Parathyroid adenoma (tissue), 2 donors: Measurements from ENCODE around the gene SLC17A9.

ENCODE experiments used
- H2AFZ ChIP-seq: fragments of 300-600 bp; sonication (generic); one replicate; pipeline ENCODE4 v1.7.0; 2017; ENCODE audit warnings: antibody characterized with exemption, mild to moderate bottlenecking
- H3K27ac ChIP-seq: fragments of 300-600 bp; sonication (generic); one replicate; pipeline ENCODE4 v1.7.0; 2017
- H3K27me3 ChIP-seq: fragments of 300-600 bp; sonication (generic); one replicate; pipeline ENCODE4 v1.7.0; 2017; ENCODE audit warnings: low read length; ENCODE audit not compliant: control insufficient read depth, insufficient read depth
- H3K36me3 ChIP-seq: fragments of 300-600 bp; sonication (generic); one replicate; pipeline ENCODE4 v1.7.0; 2017; ENCODE audit warnings: low read length; ENCODE audit not compliant: control insufficient read depth, insufficient read depth
- H3K4me1 ChIP-seq: fragments of 300-600 bp; sonication (generic); one replicate; pipeline ENCODE4 v1.7.0; 2017; ENCODE audit warnings: control low read depth
- H3K4me2 ChIP-seq: fragments of 300-600 bp; sonication (generic); one replicate; pipeline ENCODE4 v1.7.0; 2017; ENCODE audit warnings: low read length
- H3K4me3 ChIP-seq: fragments of 300-600 bp; sonication (generic); one replicate; pipeline ENCODE4 v1.7.0; 2017; ENCODE audit warnings: low read depth, low read length
- H3K79me2 ChIP-seq: fragments of 300-600 bp; sonication (generic); one replicate; pipeline ENCODE4 v1.7.0; 2017; ENCODE audit warnings: control low read depth
- H3K9ac ChIP-seq: fragments of 300-600 bp; sonication (generic); one replicate; pipeline ENCODE4 v1.7.0; 2017; ENCODE audit warnings: mild to moderate bottlenecking
- H3K9me3 ChIP-seq: fragments of 300-600 bp; sonication (generic); one replicate; pipeline ENCODE4 v1.7.0; 2017; ENCODE audit warnings: low read length; ENCODE audit not compliant: control insufficient read depth
- CTCF ChIP-seq: fragments of 300-600 bp; sonication (generic); IDR thresholded peaks from one replicate; pipeline ENCODE4 v1.7.0; 2017; ENCODE audit warnings: antibody characterized with exemption, mild to moderate bottlenecking
- donor health status: primary hyperparathyroidism.

The SLC17A9 gene

DNA sequence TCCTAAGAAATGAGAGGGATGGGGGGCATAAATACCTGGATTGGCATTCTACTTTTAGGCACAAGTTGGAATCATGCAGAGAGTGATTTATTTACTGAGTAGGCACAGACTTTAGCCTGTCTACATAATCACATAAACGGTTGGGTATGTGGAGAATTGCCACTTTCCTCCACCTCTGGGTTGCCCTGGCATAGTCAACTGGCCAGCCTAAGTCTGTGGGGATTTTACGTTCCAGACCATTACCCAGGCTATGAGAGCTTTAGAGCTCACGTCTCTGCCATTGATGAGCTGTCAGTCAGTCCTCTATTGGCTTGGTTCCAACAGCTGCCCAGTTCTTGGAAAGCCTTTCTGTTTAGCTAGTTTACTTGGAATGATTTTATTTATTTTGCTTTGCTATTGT, 59.3 kb downstream of the SLC17A9 start:
- Histone ChIP-seq H3K9ac (no peak overlapping the region), H3K4me3 (no peak overlapping the region), H3K27ac (no peak overlapping the region), H3K36me3 (no peaks in the 10 kb centered on the region), H2AFZ (no peak overlapping the region), H3K4me2 (no peak overlapping the region), H3K4me1 (no peaks in the 10 kb centered on the region), H3K9me3 (no peaks in the 10 kb centered on the region), H3K79me2 (no peaks in the 10 kb centered on the region), H3K27me3 (peaks cover 35% of the 10 kb centered on the region)
- no peak for TF ChIP-seq CTCF

GRCh38 chr20:63013207-63013606, 60.7 kb downstream of the SLC17A9 start:
- Histone ChIP-seq H3K9ac (no peak overlapping the region), H3K4me1 (no peaks in the 10 kb centered on the region), H3K27me3 (peaks cover 28% of the 10 kb centered on the region), H3K79me2 (no peaks in the 10 kb centered on the region), H3K27ac (no peak overlapping the region), H3K9me3 (no peaks in the 10 kb centered on the region), H3K36me3 (no peaks in the 10 kb centered on the region), H3K4me2 (no peak overlapping the region), H3K4me3 (no peak overlapping the region), H2AFZ (no peak overlapping the region)
- TF ChIP-seq CTCF: no peak

DNA sequence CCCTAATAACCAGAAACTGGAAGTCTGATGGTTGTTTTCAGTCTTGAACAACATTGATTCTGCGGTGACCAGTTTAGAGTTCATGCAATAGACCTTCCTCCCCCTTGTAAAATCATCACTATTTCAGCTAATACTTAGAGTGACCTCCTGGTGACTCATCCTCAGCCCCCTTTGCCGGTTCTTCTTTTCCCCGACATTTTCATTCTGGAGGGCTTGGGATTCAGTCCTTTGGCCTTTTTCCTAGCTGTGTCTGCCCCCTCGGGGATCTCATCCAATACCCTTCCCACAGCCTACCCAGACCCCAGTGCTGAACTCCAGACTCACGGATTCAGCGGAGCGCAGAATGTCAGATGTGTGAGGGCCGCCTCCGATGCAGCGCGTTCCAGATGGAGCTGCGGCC, 61.8 kb downstream of the SLC17A9 start:
- Histone ChIP-seq H3K9ac (no peak overlapping the region), H3K27ac (no peak overlapping the region), H3K36me3 (no peaks in the 10 kb centered on the region), H3K9me3 (no peaks in the 10 kb centered on the region), H3K4me1 (no peaks in the 10 kb centered on the region), H3K4me3 (no peak overlapping the region), H3K27me3 (peaks cover 20% of the 10 kb centered on the region), H3K4me2 (no peak overlapping the region), H3K79me2 (no peaks in the 10 kb centered on the region), H2AFZ (no peak overlapping the region)
- no peak for TF ChIP-seq CTCF

- H3K27me3 ChIP-seq: peaks cover 16% of the 10 kb centered on the region
- no peaks in the 10 kb centered on the region for H3K79me2 ChIP-seq
Measured at GRCh38 chr20:63014710-63015109, 62.2 kb downstream of the SLC17A9 start.

More at GRCh38 chr20:63014710-63015109, 62.2 kb downstream of the SLC17A9 start:
- Histone ChIP-seq H3K9ac (no peak overlapping the region), H3K36me3 (no peaks in the 10 kb centered on the region), H3K4me1 (no peaks in the 10 kb centered on the region), H3K4me3 (no peak overlapping the region), H3K27ac (no peak overlapping the region), H2AFZ (no peak overlapping the region), H3K4me2 (no peak overlapping the region), H3K9me3 (no peaks in the 10 kb centered on the region)
- TF ChIP-seq CTCF: no peak
